ENCODE data around the gene PIGC. TPM values are rescaled to one million over a fixed set of nuclear protein-coding genes. Genes with fewer than 3 reads are reported as not detected.

The PIGC gene
- total RNA-seq, 2 donors from 2014 or later: 24.0 to 24.3 TPM

DNA sequence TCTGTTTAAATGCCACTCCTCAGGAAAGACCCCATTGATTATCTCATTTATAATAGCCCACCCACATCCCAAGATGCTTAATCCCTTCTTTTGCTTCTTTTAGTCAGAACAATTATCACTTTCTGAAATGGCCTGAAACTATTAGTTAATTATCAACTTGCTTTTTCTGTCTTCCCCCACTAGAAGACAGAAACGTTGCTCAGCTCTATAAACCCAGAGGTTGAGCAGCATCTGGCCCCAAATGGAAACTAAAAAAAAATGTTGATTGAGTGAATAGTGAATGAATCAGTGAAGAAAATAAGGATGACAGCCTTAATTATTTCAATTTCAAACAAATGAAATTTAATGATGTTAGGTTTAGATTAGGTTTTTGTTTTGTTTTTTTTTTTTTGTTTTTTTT, 38.2 kb upstream of the PIGC start:
- 36% methylated on average over 1 of the region's 1 CpG; no CpG with 5 or more reads in 1 of the 2 experiments for WGBS, 2 experiments (ENCODE audit: insufficient coverage in 1 of 2, insufficient read length in 1 of 2)
- H3K9me3 ChIP-seq (ENCODE audit: control insufficient read depth, low read length): no peaks in the 10 kb centered on the region
- H3K9ac ChIP-seq (ENCODE audit: extremely low read depth, low read length, poor library complexity, severe bottlenecking): no peak overlapping the region
- no peak overlapping the region for H3K27ac ChIP-seq (ENCODE audit: low read depth, low read length)
- H3K36me3 ChIP-seq (ENCODE audit: control insufficient read depth, insufficient read depth, low read length): no peaks in the 10 kb centered on the region
- H3K4me1 Mint-ChIP-seq: peaks cover 16% of the 10 kb centered on the region
- no peak overlapping the region for H3K4me3 ChIP-seq (ENCODE audit: low read length)
- no peaks in the 10 kb centered on the region for H3K4me1 ChIP-seq (ENCODE audit: control insufficient read depth, insufficient read depth, low read length)
- peaks cover 2% of the 10 kb centered on the region for H3K27me3 Mint-ChIP-seq (ENCODE audit: insufficient read depth)
- no peaks in the 10 kb centered on the region for H3K9me3 Mint-ChIP-seq
- no peak overlapping the region for H3K27ac Mint-ChIP-seq
- TF ChIP-seq CTCF (conservative IDR thresholded peaks at IDR 0.05): no peak
- no peaks in the 10 kb centered on the region for H3K27me3 ChIP-seq (ENCODE audit: control insufficient read depth, insufficient read depth, low read length, poor library complexity, severe bottlenecking)
- H3K4me3 Mint-ChIP-seq: no peak overlapping the region
- DNase-seq: no peak
- no peaks in the 10 kb centered on the region for H3K36me3 Mint-ChIP-seq (ENCODE audit: low read depth)

- no peak for TF ChIP-seq CTCF (conservative IDR thresholded peaks at IDR 0.05)
- Histone ChIP-seq H3K36me3 (ENCODE audit: control insufficient read depth, insufficient read depth, low read length) (no peaks in the 10 kb centered on the region), H3K4me1 (ENCODE audit: control insufficient read depth, insufficient read depth, low read length) (no peaks in the 10 kb centered on the region), H3K27ac (ENCODE audit: low read depth, low read length) (no peak overlapping the region), H3K27me3 (ENCODE audit: control insufficient read depth, insufficient read depth, low read length, poor library complexity, severe bottlenecking) (no peaks in the 10 kb centered on the region), H3K9me3 (ENCODE audit: control insufficient read depth, low read length) (no peaks in the 10 kb centered on the region), H3K9ac (ENCODE audit: extremely low read depth, low read length, poor library complexity, severe bottlenecking) (no peak overlapping the region), H3K4me3 (ENCODE audit: low read length) (no peak overlapping the region)
- Mint-ChIP-seq H3K27me3 (ENCODE audit: insufficient read depth) (peaks cover 2% of the 10 kb centered on the region), H3K36me3 (ENCODE audit: low read depth) (no peaks in the 10 kb centered on the region), H3K4me1 (peaks cover 23% of the 10 kb centered on the region), H3K4me3 (no peak overlapping the region), H3K9me3 (no peaks in the 10 kb centered on the region), H3K27ac (no peak overlapping the region)
- WGBS, 2 experiments (ENCODE audit: insufficient coverage in 1 of 2, insufficient read length in 1 of 2): 93 to 100% methylated on average over 2 to 3 of the region's 3 CpGs
- DNase-seq: no peak
Observed at GRCh38 chr1:172480431-172480830, 36.6 kb upstream of the PIGC start.

GRCh38 chr1:172478485-172478884, 34.6 kb upstream of the PIGC start:
- H3K27me3 ChIP-seq (ENCODE audit: control insufficient read depth, insufficient read depth, low read length, poor library complexity, severe bottlenecking): peaks cover 2% of the 10 kb centered on the region
- TF ChIP-seq CTCF (conservative IDR thresholded peaks at IDR 0.05): no peak
- Mint-ChIP-seq H3K9me3 (no peaks in the 10 kb centered on the region), H3K27ac (no peak overlapping the region), H3K27me3 (ENCODE audit: insufficient read depth) (peaks cover 2% of the 10 kb centered on the region), H3K4me3 (no peak overlapping the region), H3K4me1 (peaks cover 23% of the 10 kb centered on the region), H3K36me3 (ENCODE audit: low read depth) (no peaks in the 10 kb centered on the region)
- no peaks in the 10 kb centered on the region for H3K4me1 ChIP-seq (ENCODE audit: control insufficient read depth, insufficient read depth, low read length)
- no peak overlapping the region for H3K27ac ChIP-seq (ENCODE audit: low read depth, low read length)
- no peak for DNase-seq
- H3K4me3 ChIP-seq (ENCODE audit: low read length): no peak overlapping the region
- H3K9me3 ChIP-seq (ENCODE audit: control insufficient read depth, low read length): no peaks in the 10 kb centered on the region
- H3K36me3 ChIP-seq (ENCODE audit: control insufficient read depth, insufficient read depth, low read length): no peaks in the 10 kb centered on the region
- H3K9ac ChIP-seq (ENCODE audit: extremely low read depth, low read length, poor library complexity, severe bottlenecking): no peak overlapping the region
